ENCODE data around the gene SLC25A23.
A peak's percentile ranks its signal among the peaks of the same experiment; 100 is the strongest.
"Not testable (repeated sequence)": the region's sequence is repeated elsewhere in the genome, so short reads cannot be mapped to it uniquely, and the experiment has no call there.

The SLC25A23 gene

GRCh38 chr19:6402058-6402457, 57.5 kb downstream of the SLC25A23 start:
- DNase-seq (ENCODE audit: low read depth in 3 of 3) = no peak

DNA sequence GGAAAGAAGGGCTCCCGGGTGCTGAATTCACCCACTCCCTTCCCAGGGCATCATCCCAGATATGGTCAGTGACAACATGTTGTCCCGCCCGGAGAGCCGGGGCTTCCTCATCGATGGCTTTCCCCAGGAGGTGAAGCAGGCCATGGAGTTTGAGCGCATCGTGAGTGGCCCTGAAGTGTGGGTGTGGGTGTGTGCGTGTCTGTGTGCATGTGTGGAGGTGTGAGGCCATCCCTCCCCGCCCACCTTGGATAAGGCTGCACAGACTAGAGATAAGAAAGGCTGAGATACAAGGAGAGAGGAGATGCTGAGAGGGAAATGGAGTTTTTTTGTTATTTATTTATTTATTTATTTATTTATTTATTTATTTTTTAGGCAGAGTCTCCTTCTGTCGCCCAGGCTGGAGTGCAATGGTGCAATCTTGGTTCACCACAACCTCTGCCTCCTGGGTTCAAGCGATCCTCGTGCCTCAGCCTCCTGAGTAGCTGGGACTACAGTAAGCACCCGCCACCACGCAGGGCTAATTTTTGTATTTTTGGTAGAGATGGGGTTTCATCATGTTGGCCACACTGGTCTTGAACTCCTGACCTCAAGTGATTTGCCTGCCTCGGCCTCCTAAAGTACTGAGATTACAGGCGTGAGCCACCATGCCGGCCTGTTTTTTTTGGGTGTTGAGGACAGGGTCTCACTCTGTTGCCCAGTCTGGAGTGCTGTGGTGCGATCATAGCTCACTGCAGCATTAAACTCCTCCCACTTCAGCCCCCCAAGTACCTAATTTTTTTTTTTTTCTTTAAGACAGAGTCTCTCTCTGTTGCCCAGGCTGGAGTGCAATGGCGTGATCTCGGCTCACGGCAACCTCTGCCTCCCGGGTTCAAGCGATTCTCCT, 59.3 kb downstream of the SLC25A23 start:
- DNase-seq (ENCODE audit: low read depth in 3 of 3) = not testable (repeated sequence)

- no peak for DNase-seq (ENCODE audit: low read depth in 3 of 3)
Measured at GRCh38 chr19:6396305-6396704, 63.3 kb downstream of the SLC25A23 start.

- no peak for DNase-seq (ENCODE audit: low read depth in 3 of 3)
Measured at GRCh38 chr19:6394831-6395230, 64.8 kb downstream of the SLC25A23 start.

- DNase-seq (ENCODE audit: low read depth in 3 of 3) = peak in 2 of 3 experiments; percentile 50 to 52
Measured at GRCh38 chr19:6393983-6394412, 65.6 kb downstream of the SLC25A23 start.

DNA sequence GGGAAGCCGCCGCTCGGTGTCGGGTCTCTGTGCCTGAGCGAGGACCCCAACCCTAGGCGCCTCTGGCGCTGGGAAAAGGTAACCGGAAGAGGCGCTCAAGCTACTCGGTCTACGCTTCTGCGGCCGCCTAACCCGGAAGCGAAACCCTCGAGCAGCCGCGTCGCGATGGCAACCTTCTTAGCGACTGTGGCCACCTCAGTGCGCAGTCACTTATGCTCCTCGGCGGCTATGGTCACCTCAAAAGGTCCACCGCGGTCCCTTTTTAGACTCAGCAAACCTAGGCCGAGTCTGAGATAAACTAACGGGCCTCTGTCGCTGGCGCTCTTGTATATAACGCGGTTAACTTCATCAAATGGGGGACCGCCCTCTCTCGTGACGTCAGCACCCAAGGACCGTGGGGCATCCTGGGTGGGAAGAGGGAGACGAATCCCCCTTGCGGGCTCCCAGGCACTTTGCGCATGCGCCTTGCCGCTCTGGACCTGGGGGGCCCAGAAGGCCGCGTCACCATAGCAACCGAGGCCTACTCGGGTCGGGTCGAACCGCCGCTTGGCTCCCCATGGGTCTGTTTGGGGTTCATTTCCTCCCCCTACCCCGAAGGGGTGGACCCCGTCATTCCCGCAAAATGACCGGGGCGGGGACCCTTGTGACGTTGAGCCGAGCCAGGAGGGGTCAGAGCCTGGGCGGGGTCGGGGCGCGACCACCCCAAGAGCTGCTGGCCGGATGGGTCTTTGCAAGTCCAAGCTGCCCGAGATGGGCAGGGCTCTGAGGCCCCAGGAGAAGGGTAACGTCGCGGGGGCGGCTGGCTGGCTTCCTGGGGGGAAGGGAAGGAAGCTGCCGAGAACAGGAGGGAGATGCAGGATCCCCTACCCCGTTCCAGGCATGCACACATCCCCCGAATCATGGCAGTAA, 66.3 kb downstream of the SLC25A23 start, which contains the start of gene GTF2F1:
Gene GTF2F1 (minus strand): TSS at position 91 of the 909 bp plus-strand sequence. CDS start 169 bp downstream, outside the sequence.
- peak; percentile 85 to 92 (median 85) for DNase-seq (ENCODE audit: low read depth in 3 of 3)

GRCh38 chr19:6392221-6393073, 67.1 kb downstream of the SLC25A23 start:
- no peak for DNase-seq (ENCODE audit: low read depth in 3 of 3)
